Fibroblast of skin of right biceps (primary cell): ENCODE data around the gene NPFF.
"Not testable (repeated sequence)": the region's sequence is repeated elsewhere in the genome, so short reads cannot be mapped to it uniquely, and the experiment has no call there.

Experiments used
- DNase-seq: peaks from one replicate; pipeline ENCODE4 v3.0.0-alpha.2; 2013

NPFF gene, protein sequence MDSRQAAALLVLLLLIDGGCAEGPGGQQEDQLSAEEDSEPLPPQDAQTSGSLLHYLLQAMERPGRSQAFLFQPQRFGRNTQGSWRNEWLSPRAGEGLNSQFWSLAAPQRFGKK

GRCh38 chr12:53506881-53507602, at the start of gene NPFF:
TSS of gene NPFF (minus strand) at chr12:53507484. CDS start at chr12:53507474, 10 bp downstream.
- DNase-seq = no peak

- DNase-seq = no peak
Measured at GRCh38 chr12:53552361-53553327, 45.4 kb upstream of the NPFF start.

DNA sequence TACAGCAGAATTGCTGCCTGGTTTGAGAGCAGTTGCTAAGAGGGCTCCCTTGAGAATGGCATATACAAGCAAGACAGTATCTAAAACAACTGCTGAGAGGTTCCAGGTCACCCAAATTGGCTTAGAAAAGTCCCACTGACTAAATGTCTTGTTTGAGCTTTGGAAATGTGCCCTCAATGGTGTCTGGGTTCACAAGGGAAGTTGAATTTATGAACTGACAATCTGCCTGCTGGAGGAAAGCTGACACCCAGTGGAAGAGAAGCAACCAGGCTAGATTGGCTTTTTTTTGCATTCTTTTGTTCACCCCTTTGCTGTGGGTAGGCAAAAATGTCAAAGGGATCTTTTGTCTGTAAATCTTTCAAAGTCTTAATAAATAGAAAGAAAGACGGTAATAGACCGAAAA, 44.6 kb upstream of the NPFF start:
- no peak for DNase-seq

DNA sequence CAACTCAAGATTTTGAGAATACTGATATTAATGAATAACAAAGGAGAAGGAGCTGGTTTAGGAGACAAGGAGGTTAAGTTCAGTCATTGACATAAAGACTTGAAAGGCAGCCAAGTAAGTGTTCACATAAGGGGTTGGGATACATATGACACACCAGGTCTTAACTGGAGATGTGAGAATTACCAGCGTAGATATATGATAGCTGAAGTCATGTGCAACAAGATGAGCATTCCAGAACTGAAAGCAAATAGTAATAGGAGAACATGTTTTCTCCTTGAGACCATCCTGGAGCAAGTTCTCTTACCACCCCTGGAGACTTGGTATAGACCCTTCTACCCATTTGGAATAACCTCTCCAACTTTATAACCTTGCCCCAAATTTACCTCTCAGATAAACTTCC, 43.3 kb upstream of the NPFF start:
- DNase-seq = peak; percentile 67

DNA sequence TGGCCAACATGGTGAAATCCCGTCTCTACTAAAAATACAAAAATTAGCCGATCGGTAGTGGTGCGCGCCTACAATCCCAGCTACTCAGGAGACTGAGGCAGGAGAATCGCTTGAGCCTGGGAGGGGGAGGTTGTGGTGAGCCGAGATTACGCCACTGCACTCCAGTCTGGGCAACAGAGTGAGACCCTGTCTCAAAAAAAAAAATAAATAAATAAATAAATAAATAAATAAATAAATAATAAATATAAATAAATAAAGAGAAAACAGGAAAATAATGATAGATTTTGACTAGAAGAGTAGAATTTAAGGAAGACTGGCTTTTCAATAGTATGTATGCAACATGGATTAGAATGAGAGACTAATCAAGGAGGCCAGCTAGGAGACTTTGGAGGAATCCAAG, 42.8 kb upstream of the NPFF start:
- not testable (repeated sequence) for DNase-seq

DNA sequence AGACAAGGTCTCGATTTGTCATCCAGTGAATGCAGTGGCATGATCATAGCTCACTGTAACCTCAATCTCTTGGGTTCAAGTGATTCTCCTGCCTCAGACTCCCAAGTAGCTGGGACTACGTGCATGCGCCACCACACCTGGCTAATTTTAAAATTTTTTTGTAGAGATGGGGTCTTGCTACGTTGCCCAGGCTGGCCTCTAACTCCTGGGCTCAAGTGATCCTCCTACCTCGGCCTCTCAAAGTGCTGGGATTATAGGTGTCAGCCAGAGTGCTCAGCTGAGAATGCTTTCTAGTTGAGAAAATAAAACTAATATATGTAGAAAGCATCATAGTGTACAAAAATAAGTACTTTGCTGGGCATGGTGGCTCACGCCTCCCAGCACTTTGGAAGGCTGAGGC, 41.1 kb upstream of the NPFF start:
- not testable (repeated sequence) for DNase-seq

GRCh38 chr12:53543539-53543938, 36.3 kb upstream of the NPFF start:
- DNase-seq = peak; percentile 70

GRCh38 chr12:53539526-53539925, 32.2 kb upstream of the NPFF start:
- no peak for DNase-seq

DNA sequence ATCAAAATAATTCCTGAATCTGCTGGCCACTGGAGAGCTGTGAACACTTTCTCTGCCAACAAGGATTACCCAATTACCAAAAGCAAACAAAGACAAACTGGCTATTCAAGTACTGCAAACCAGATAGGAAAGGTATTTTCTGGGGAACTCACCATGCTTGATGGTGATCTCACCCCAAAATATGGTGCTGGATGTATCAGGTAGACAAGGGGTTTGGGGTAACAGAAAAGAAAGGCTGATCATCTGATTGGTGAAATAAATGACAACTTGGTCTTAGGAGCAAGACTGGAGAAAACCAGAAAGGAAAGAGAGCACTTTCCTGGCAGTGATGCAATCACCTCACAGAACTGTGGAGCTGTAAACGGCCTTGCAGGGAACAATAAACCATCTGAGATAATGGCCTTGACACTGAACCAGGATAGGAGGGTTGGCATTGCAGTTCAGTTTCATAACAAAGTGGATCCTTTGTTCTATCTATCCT, 31.0 kb upstream of the NPFF start:
- DNase-seq = no peak

DNA sequence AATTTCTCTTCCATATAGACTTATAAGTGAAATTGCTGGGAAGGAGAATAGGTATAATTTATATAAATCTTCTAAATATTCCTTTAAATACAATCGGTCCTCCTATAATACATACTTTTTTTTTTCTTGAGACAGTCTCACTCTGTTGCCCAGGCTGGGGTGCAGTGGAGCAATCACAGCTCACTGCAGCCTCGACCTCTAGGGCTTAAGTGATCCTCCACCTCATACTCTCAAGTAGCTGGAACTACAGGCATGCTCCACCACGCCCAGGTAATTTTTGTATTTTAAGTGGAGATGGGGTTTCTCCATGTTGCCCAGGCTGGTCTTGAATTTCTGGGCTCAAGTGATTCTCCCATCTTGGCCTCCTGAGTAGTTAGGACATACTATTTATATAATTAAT, 29.7 kb upstream of the NPFF start:
- DNase-seq = no peak

GRCh38 chr12:53533471-53533870, 26.2 kb upstream of the NPFF start:
- no peak for DNase-seq

- DNase-seq = no peak
Measured at GRCh38 chr12:53532524-53533445, 25.5 kb upstream of the NPFF start.

DNA sequence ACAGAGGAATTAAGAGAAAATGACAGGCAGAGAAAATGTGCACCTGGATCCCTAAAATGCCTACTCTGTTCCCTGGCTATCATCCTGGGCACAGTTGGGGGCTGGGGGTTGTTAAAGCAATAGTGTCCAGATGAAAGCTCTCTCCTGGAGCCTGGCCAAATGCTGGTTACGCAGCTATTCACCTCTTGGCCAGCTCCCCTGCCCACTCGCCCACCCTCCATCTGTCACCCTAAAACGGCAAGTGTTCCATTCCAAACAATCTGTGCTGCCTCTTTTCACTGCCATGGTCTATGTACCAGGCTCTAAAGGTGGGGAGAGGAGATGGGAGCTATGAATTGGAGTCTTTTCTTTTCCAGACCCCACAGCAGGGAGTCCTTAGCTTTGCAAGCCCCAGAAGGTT, 24.7 kb upstream of the NPFF start:
- no peak for DNase-seq

DNA sequence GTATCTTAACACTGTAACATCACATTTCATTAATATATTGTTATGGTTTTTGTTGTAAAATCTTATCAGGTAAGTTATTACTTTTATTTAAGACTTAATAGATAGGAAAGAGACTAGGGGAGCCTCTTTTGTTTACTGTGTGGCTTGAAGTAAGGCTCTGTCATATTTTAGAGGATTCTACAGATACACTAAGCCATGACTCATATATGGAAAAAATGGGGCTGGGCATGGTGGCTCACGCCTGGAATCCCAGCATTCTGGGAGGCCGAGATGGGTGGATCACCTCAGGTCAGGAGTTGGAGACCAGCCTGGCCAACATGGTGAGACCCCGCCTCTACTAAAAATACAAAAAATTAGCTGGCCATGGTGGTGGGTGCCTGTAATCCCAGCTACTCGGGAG, 23.6 kb upstream of the NPFF start:
- DNase-seq = peak; percentile 43

DNA sequence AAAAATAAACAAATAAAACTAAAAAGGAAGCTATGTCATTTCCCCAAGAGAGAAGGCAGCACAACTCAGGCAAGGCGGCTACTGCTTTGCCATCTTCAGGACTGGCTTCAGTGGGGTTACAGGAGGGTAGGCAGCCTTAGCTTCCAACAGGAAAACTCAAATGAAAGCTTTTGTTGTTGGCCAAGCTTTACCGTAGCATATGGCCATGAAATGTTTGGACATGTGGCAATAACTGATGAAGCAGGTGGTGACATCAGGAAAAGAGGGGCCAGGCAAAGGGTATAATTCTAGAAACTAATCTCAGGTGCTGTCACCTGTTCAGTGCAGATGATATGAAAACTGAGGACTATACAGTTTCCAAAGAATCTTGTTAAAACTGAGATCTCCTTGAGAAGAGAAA, 22.8 kb upstream of the NPFF start:
- DNase-seq = no peak

DNA sequence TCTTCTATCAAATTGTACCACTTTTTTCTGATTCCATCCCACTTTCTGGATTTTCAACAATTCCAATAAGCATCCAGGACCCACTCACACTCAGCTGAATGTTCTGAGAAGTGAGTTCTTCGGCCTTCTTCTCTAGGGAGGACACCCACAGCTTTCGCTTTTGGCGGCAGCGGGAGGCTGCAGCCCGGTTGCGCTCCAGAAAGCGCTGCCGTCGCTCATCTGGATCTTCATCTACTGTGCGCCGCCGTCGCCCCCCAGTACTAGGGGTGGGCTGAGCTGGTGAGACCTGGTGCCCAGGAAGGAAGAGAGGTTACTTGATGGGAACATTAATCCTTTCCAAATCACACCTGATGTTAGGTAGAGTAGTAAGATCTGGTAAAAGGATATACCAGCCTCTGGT, 17.2 kb upstream of the NPFF start:
- DNase-seq = no peak

DNA sequence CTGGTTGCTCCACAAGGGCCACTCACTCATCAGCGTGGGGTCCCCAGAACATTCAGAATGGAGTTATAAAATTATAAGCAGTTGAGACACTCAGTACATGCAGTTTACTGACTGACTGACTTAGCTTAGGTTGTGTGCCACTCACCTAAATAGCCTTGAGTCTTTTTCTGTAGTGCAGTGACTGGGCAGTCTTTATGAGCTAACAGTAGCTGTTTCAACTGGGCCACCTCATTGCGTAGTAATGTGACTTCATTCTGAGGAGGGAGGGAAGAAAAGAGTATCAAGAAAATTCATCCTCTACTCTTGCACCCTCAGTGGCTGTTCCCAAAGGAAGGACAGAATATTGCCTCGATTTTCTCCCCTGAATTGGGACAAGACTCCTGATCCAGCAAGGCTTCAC, 15.8 kb upstream of the NPFF start:
- no peak for DNase-seq

DNA sequence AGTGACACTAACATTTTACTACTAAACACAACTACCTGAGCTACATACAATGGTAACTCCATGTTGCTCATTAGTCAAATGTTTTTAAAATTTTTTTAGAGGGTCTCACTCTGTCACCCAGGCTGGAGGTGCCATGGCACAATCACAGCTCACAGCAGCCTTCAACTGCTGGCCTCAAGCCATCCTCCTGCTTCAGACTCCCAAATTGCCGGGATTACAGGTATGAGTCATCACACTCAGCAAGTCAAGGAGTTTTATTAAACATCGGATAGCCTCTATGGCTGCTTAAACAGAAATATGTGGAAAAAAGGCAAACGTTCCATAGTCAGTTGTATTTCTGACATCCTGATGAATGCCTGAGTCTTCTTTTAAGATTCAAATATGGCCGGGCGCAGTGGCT, 11.1 kb upstream of the NPFF start:
- peak; percentile 31 for DNase-seq

DNA sequence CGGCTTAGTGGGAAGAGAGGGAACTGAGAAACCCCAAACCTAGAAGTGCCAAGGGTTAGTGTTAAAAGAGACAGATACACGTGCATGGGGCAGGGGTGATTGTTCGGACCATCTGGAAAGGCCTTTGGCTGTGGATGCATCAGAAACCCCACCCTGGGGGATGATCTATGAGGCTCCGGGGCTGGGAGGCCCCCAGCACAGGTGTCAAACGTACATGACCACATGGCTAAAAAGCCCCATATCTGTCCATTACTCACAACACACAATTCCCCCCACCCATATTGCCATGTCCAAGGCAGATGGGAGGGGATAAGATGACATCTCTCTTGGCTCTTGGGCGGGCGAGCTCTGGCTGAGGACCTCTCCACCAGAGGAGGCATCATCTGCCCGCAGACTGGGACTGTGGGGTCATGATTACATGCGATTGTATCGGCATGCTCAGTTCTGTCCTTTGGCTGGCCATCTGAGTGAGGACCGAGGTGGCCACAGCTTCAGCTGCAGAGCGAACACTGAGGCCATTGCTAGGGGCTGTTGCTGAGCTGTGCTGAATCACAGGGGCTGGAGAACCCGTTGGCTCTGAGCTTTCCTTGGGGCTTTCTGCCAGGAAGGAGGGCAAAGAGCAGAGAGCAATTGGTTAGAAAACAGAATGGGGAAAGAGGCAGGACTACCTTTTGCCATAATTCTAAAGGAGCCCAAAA, 9.6 kb upstream of the NPFF start:
- no peak for DNase-seq

GRCh38 chr12:53515291-53515680, 8.0 kb upstream of the NPFF start:
- no peak for DNase-seq

- no peak for DNase-seq
Measured at GRCh38 chr12:53514628-53515290, 7.5 kb upstream of the NPFF start.
